ENCODE measurements around the gene MTMR6.

MTMR6 gene

GRCh38 chr13:25222740-25223139, 64.5 kb downstream of the MTMR6 start:
- in situ Hi-C loops (cut with MboI; ENCODE audit: low sequenced_read_pairs) = no loop called here

- in situ Hi-C loops (cut with MboI; ENCODE audit: low sequenced_read_pairs) = no loop called here
Measured at GRCh38 chr13:25218019-25218418, 69.3 kb downstream of the MTMR6 start.

- in situ Hi-C loops (cut with MboI; ENCODE audit: low sequenced_read_pairs) = no loop called here
Measured at GRCh38 chr13:25217023-25217885, 70.0 kb downstream of the MTMR6 start.

- in situ Hi-C loops (cut with MboI; ENCODE audit: low sequenced_read_pairs) = no loop called here
Measured at GRCh38 chr13:25215253-25215575, 72.1 kb downstream of the MTMR6 start.

GRCh38 chr13:25214491-25215252, 72.6 kb downstream of the MTMR6 start:
- in situ Hi-C loops (cut with MboI; ENCODE audit: low sequenced_read_pairs) = no loop called here

GRCh38 chr13:25213715-25214114, 73.6 kb downstream of the MTMR6 start:
- in situ Hi-C loops (cut with MboI; ENCODE audit: low sequenced_read_pairs) = no loop called here

- in situ Hi-C loops (cut with MboI; ENCODE audit: low sequenced_read_pairs) = no loop called here
Measured at GRCh38 chr13:25210842-25211569, 76.3 kb downstream of the MTMR6 start.

GRCh38 chr13:25207291-25207810, 79.9 kb downstream of the MTMR6 start:
- in situ Hi-C loops (cut with MboI; ENCODE audit: low sequenced_read_pairs) = no loop called here

- in situ Hi-C loops (cut with MboI; ENCODE audit: low sequenced_read_pairs) = no loop called here
Measured at GRCh38 chr13:25204863-25205262, 82.4 kb downstream of the MTMR6 start.

- in situ Hi-C loops (cut with MboI; ENCODE audit: low sequenced_read_pairs) = no loop called here
Measured at GRCh38 chr13:25203127-25203740, 84.1 kb downstream of the MTMR6 start.

- in situ Hi-C loops (cut with MboI; ENCODE audit: low sequenced_read_pairs) = no loop called here
Measured at GRCh38 chr13:25200783-25201182, 86.5 kb downstream of the MTMR6 start.

GRCh38 chr13:25198647-25199046, 88.6 kb downstream of the MTMR6 start:
- in situ Hi-C loops (cut with MboI; ENCODE audit: low sequenced_read_pairs) = no loop called here

GRCh38 chr13:25196971-25197370, 90.3 kb downstream of the MTMR6 start:
- in situ Hi-C loops (cut with MboI; ENCODE audit: low sequenced_read_pairs) = no loop called here
